Esophagus muscularis mucosa (tissue), 4 donors: ENCODE data around the gene MAN1A1. TPM values are rescaled to one million over a fixed set of nuclear protein-coding genes. Genes with fewer than 3 reads are reported as not detected.

Experiments
- DNase-seq: peaks from one replicate; pipeline ENCODE4 v3.0.0-alpha.2; 2017; ENCODE audit errors: extremely low spot score
- H3K27ac ChIP-seq, 4 donors: fragments of 200-600 bp; sonication (generic); replicated peaks in 1 of 4; 1 replicate in 3 of 4; 2 replicates in 1 of 4; pipeline ENCODE4 v1.5.1; 2016 to 2019; ENCODE audit warnings: mild to moderate bottlenecking in 1 of 4
- H3K27me3 ChIP-seq, 4 donors: fragments of 200-600 bp; sonication (generic); one replicate each; pipeline versions ENCODE4 v1.5.1 to v1.6.0; 2016 to 2019
- H3K36me3 ChIP-seq, 4 donors: fragments of 200-600 bp; sonication (generic); one replicate each; pipeline ENCODE4 v1.5.1; 2016 to 2019
- H3K4me1 ChIP-seq, 4 donors: fragments of 200-600 bp; sonication (generic); one replicate each; pipeline ENCODE4 v1.5.1; 2016 to 2019
- H3K4me3 ChIP-seq, 4 donors: fragments of 200-600 bp; sonication (generic); 1 replicate in 2 of 4; 2 replicates in 2 of 4; pipeline ENCODE4 v1.5.1; 2016 to 2019; ENCODE audit warnings: mild to moderate bottlenecking in 4 of 4, moderate library complexity in 1 of 4
- H3K9me3 ChIP-seq, 4 donors: fragments of 200-600 bp; sonication (generic); 1 replicate in 3 of 4; 2 replicates in 1 of 4; pipeline ENCODE4 v1.5.1; 2016 to 2019
- CTCF ChIP-seq, 3 experiments: fragments of 200-600 bp in 2 of 3; fragments of 450-650 bp in 1 of 3; sonication (generic) in 2 of 3; IDR thresholded peaks; one replicate each; pipeline ENCODE4 v1.5.1; 2017 to 2019; ENCODE audit warnings: antibody characterized with exemption in 3 of 3, mild to moderate bottlenecking in 2 of 3, moderate library complexity in 1 of 3
- EP300 ChIP-seq: sonication (generic); formaldehyde crosslinking; IDR thresholded peaks from one replicate; pipeline ENCODE4 v1.6.1; 2017; ENCODE audit warnings: antibody characterized with exemption
- POLR2A ChIP-seq: fragments of 450-650 bp; IDR thresholded peaks from one replicate; pipeline ENCODE4 v1.6.1; 2017; ENCODE audit warnings: antibody characterized with exemption, moderate library complexity, mild to moderate bottlenecking, low read depth
- POLR2AphosphoS5 ChIP-seq, 2 donors: sonication (generic); formaldehyde crosslinking; IDR thresholded peaks; one replicate each; pipeline ENCODE4 v1.6.1; 2017; ENCODE audit warnings: antibody characterized with exemption in 2 of 2
- WGBS: methylation state at CpG from one replicate; pipeline ENCODE4 v1.1.5; 2018; 5-methylcytosine and 5-hydroxymethylcytosine counted together
- intact Hi-C: fragments of 100-400 bp; cut with DNase I; formaldehyde crosslinking; loops from one replicate; pipeline ENCODE4 v1.15.1; 2023
- total RNA-seq, 4 donors: library from RNA; depleted of rRNA; stranded (reverse); fragments of >200 nt; gene quantifications; one replicate each; pipeline versions ENCODE4 v1.1.0 to v1.2.1, GENCODE V29; 2016

Gene MAN1A1
- total RNA-seq, 4 donors from 2014 or later, result 79.4 to 125 (median 101) TPM

GRCh38 chr6:119134752-119135151 lies 214.8 kb downstream of the MAN1A1 start:
- H3K27me3 ChIP-seq, result no peaks in the 10 kb centered on the region
- intact Hi-C loops, result no loop called here
- TF ChIP-seq POLR2A (no peak), POLR2AphosphoS5 (IDR thresholded peaks at IDR 0.05) (no peak), EP300 (no peak), CTCF (IDR thresholded peaks at IDR 0.05) (no peak)
- H3K4me1 ChIP-seq, result peaks cover 5 to 24% (median 22%) of the 10 kb centered on the region in 4 donors
- no peak for DNase-seq
- no peak overlapping the region for H3K4me3 ChIP-seq
- no peak overlapping the region for H3K27ac ChIP-seq
- no peaks in the 10 kb centered on the region for H3K9me3 ChIP-seq
- WGBS, result 90% methylated on average over 2 of the region's 2 CpGs
- no peaks in the 10 kb centered on the region for H3K36me3 ChIP-seq

GRCh38 chr6:119133400-119133799 lies 216.2 kb downstream of the MAN1A1 start:
- intact Hi-C loops, result no loop called here
- DNase-seq, result no peak
- WGBS, result 94% methylated on average over 3 of the region's 3 CpGs
- Histone ChIP-seq H3K9me3 (no peaks in the 10 kb centered on the region), H3K4me3 (no peak overlapping the region), H3K27me3 (no peaks in the 10 kb centered on the region), H3K27ac (no peak overlapping the region), H3K36me3 (no peaks in the 10 kb centered on the region), H3K4me1 (peaks cover 12 to 32% (median 29%) of the 10 kb centered on the region in 4 donors)
- TF ChIP-seq POLR2A (no peak), EP300 (no peak), CTCF (IDR thresholded peaks at IDR 0.05) (no peak), POLR2AphosphoS5 (IDR thresholded peaks at IDR 0.05) (no peak)

- no peaks in the 10 kb centered on the region for H3K36me3 ChIP-seq
- intact Hi-C loops, result no loop called here
- no peak for TF ChIP-seq CTCF (IDR thresholded peaks at IDR 0.05)
- TF ChIP-seq EP300, result no peak
- H3K4me1 ChIP-seq, result peaks cover 12 to 23% (median 21%) of the 10 kb centered on the region in 4 donors
- no peaks in the 10 kb centered on the region for H3K9me3 ChIP-seq
- H3K4me3 ChIP-seq, result no peak overlapping the region
- H3K27me3 ChIP-seq, result no peaks in the 10 kb centered on the region
- DNase-seq, result no peak
- no peak overlapping the region for H3K27ac ChIP-seq
- WGBS, result 79% methylated on average over 6 of the region's 6 CpGs
Measured at GRCh38 chr6:119132261-119132981, 217.1 kb downstream of the MAN1A1 start.

GRCh38 chr6:119129968-119130484 lies 219.5 kb downstream of the MAN1A1 start:
- WGBS, result 42% methylated on average over 2 of the region's 2 CpGs
- no peak overlapping the region for H3K27ac ChIP-seq

More at GRCh38 chr6:119129968-119130484, 219.5 kb downstream of the MAN1A1 start:
- Histone ChIP-seq H3K4me3 (no peak overlapping the region), H3K27me3 (no peaks in the 10 kb centered on the region), H3K4me1 (peaks cover 12 to 16% (median 14%) of the 10 kb centered on the region in 4 donors), H3K36me3 (no peaks in the 10 kb centered on the region), H3K9me3 (no peaks in the 10 kb centered on the region)
- TF ChIP-seq POLR2A (no peak), CTCF (IDR thresholded peaks at IDR 0.05) (no peak)
- no peak for DNase-seq
- intact Hi-C loops, result no loop called here
